ENCODE measurements around the gene TINAG. TPM values are rescaled to one million over a fixed set of nuclear protein-coding genes. Genes with fewer than 3 reads are reported as not detected.
"Not testable (repeated sequence)": the region's sequence is repeated elsewhere in the genome, so short reads cannot be mapped to it uniquely, and the experiment has no call there.

TINAG gene
- total RNA-seq, 3 donors from 2014 or later, result not detected

DNA sequence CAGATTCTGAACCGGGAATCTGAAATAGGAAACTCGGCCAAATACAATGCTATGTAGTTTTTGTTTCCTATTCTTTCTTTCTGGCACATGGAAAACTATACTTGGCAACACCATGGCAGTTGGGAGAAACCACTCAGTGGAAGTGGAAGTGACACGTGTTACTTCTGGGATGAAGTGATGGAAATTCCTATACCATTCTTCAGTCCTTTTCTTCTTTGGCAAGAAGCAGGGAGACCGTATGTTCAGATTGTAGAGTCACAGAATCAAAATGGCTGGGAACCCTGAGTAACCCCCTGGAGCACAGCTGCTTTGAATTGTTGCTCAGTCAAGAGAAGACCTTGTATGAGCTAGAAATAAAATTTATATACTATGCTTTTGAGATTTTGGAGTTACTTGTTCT is 18.8 kb upstream of the TINAG start:
- Mint-ChIP-seq H3K4me1 (ENCODE audit: low read depth) (peaks cover 2% of the 10 kb centered on the region), H3K9me3 (peaks cover 10% of the 10 kb centered on the region), H3K36me3 (ENCODE audit: insufficient read depth) (no peaks in the 10 kb centered on the region), H3K27me3 (ENCODE audit: low read depth) (no peaks in the 10 kb centered on the region), H3K4me3 (no peak overlapping the region)
- no peak for ATAC-seq
- DNase-seq, result no peak

- peaks cover 2% of the 10 kb centered on the region for H3K4me1 Mint-ChIP-seq (ENCODE audit: low read depth)
- ATAC-seq (no peak), DNase-seq (no peak)
- H3K27me3 Mint-ChIP-seq (ENCODE audit: low read depth), result no peaks in the 10 kb centered on the region
- H3K9me3 Mint-ChIP-seq, result peaks cover 10% of the 10 kb centered on the region
- H3K36me3 Mint-ChIP-seq (ENCODE audit: insufficient read depth), result no peaks in the 10 kb centered on the region
- no peak overlapping the region for H3K4me3 Mint-ChIP-seq
Measured at GRCh38 chr6:54291146-54291545, 17.1 kb upstream of the TINAG start.

- Mint-ChIP-seq H3K9me3 (peaks cover 10% of the 10 kb centered on the region), H3K4me1 (ENCODE audit: low read depth) (peaks cover 2% of the 10 kb centered on the region), H3K4me3 (no peak overlapping the region), H3K27me3 (ENCODE audit: low read depth) (no peaks in the 10 kb centered on the region), H3K36me3 (ENCODE audit: insufficient read depth) (no peaks in the 10 kb centered on the region)
- ATAC-seq, result peak; percentile 61 to 62
- no peak for DNase-seq
Measured at GRCh38 chr6:54291738-54292137, 16.5 kb upstream of the TINAG start.

- Mint-ChIP-seq H3K4me3 (no peak overlapping the region), H3K27me3 (ENCODE audit: low read depth) (no peaks in the 10 kb centered on the region)
Measured at GRCh38 chr6:54294965-54295532, 13.2 kb upstream of the TINAG start.

DNA sequence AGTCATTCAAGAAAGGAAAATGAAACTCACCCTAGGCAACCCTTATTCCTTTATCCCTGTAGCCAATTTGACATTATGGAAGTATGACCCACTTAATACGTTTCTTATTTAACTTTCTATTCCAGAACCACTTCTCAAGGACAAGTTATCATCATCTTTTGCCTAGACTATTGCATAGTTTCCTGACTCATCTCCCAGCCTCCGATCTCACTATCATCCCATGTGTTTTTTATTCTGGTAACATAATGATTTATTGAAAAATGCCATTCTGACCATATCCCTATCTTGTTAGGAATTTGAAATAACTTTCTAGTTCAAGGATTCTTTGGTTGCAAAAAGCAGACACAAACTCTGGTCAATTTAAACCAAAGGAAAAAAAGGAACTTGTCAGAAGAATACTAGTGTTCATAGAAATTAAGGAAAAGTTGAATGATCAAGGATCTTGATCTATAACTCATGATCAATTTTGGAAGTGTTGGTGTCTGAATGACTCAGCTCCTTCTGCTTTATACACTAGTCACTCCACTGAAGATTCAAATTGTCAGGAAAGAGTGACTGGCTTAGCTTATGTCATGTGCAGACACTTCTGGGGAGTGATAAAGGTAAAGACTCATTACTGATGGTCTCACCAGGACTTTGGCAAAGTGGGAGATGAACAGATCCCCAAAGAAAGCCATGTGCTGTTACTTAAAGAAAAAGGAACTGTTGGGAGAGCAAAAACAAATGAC is 8.5 kb upstream of the TINAG start:
- ATAC-seq, result no peak
- H3K36me3 Mint-ChIP-seq (ENCODE audit: insufficient read depth), result no peaks in the 10 kb centered on the region

More at GRCh38 chr6:54294965-54295532, 13.2 kb upstream of the TINAG start:
- Mint-ChIP-seq H3K36me3 (ENCODE audit: insufficient read depth) (no peaks in the 10 kb centered on the region), H3K9me3 (peaks cover 3% of the 10 kb centered on the region), H3K4me1 (ENCODE audit: low read depth) (peaks cover 2% of the 10 kb centered on the region)
- no peak for ATAC-seq
- DNase-seq, result no peak

DNA sequence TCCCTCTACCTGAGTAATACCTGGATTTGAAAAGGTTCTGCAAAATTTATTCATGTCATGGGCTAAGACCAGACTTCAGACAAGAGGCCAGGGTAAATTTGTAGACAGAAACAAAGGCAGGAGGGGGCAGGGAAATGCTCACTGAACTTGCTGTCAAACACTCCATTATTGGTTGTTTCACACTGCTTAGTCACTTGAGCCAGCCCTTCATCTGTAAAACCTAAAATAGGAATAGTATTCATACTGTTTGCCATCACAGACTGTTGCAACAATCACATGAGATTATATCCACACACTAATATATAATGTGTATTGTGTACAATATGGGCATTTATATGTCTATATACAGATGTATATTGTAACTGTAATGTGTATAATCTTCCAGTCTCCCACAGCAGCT is 6.5 kb upstream of the TINAG start:
- no peaks in the 10 kb centered on the region for H3K4me1 Mint-ChIP-seq (ENCODE audit: low read depth)
- no peaks in the 10 kb centered on the region for H3K9me3 Mint-ChIP-seq
- DNase-seq (no peak), ATAC-seq (no peak)
- H3K36me3 Mint-ChIP-seq (ENCODE audit: insufficient read depth), result no peaks in the 10 kb centered on the region
- H3K4me3 Mint-ChIP-seq, result no peak overlapping the region
- no peaks in the 10 kb centered on the region for H3K27me3 Mint-ChIP-seq (ENCODE audit: low read depth)

More for the DNA sequence above, 8.5 kb upstream of the TINAG start:
- H3K4me3 Mint-ChIP-seq, result no peak overlapping the region
- no peaks in the 10 kb centered on the region for H3K9me3 Mint-ChIP-seq
- no peak for DNase-seq
- H3K4me1 Mint-ChIP-seq (ENCODE audit: low read depth), result no peaks in the 10 kb centered on the region
- no peaks in the 10 kb centered on the region for H3K27me3 Mint-ChIP-seq (ENCODE audit: low read depth)

DNA sequence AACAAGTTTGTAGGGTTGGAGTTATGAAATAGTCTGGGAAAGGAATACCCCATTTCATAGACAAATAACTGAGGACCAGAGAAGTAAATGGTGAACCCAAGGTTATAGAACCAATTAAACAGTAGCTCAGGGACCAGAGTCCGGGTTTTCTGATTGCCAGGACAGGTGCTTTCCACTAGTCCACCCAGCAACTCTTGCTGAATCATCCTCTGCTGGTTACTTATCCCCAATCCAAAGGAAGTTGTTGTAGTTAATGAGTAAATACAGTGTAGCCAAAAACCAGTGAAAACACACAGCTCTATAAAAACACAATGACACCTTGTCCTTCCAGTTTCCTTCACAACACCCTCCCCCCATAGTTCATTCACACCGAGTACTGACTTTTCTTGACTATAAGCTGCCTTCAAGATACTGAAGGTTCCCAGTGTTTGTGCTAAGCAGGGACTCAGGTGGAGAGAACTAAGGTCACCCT is 766 bp upstream of the TINAG start:
- H3K4me1 Mint-ChIP-seq (ENCODE audit: low read depth), result no peaks in the 10 kb centered on the region
- ATAC-seq, result no peak
- DNase-seq, result no peak
- peaks cover 4% of the 10 kb centered on the region for H3K9me3 Mint-ChIP-seq
- H3K27me3 Mint-ChIP-seq (ENCODE audit: low read depth), result no peaks in the 10 kb centered on the region
- H3K36me3 Mint-ChIP-seq (ENCODE audit: insufficient read depth), result no peaks in the 10 kb centered on the region
- no peak overlapping the region for H3K4me3 Mint-ChIP-seq

- no peak for DNase-seq
- H3K27me3 Mint-ChIP-seq (ENCODE audit: low read depth), result no peaks in the 10 kb centered on the region
- no peaks in the 10 kb centered on the region for H3K4me1 Mint-ChIP-seq (ENCODE audit: low read depth)
- H3K36me3 Mint-ChIP-seq (ENCODE audit: insufficient read depth), result no peaks in the 10 kb centered on the region
- peaks cover 4% of the 10 kb centered on the region for H3K9me3 Mint-ChIP-seq
- H3K4me3 Mint-ChIP-seq, result no peak overlapping the region
- no peak for ATAC-seq
Measured at GRCh38 chr6:54308986-54309315, 710 bp downstream of the TINAG start.

DNA sequence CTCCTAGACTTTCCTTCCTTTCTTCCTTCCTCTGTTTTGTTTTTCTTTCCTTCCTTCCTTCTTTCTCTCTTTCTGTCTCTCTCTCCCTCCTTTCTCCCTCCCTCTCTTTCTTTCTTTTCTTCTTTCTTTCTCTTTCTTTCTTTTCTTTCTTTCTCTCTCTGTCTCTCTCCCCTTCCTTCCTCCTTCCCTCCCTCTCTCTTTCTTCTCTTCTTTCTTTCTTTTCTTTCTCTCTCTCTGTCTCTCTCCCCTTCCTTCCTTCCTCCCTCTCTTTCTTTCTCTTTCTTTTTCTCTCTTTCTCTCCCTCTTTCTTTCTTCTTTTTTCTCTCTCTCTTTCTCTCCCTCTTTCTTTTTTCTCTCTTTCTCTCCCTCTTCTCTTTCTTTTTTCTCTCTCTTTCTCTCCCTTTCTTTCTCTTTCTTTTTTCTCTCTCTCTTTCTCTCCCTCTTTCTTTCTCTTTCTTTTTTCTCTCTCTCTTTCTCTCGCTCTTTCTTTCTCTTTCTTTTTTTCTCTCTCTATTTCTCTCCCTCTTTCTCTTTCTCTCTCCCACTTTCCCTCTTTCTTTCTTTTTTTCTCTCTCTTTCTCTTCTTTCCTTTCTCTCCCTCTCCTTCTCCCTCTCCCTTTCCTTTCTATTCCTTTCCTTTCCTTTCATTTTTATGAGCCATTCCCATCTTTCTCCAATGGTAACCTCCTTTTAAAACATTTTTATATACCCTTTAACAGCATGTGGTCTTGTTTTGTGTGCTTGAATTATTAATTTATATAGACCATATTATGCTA is 2.3 kb downstream of the TINAG start:
- peaks cover 4% of the 10 kb centered on the region for H3K9me3 Mint-ChIP-seq
- DNase-seq, result no peak
- H3K27me3 Mint-ChIP-seq (ENCODE audit: low read depth), result no peaks in the 10 kb centered on the region
- no peak for ATAC-seq
- H3K36me3 Mint-ChIP-seq (ENCODE audit: insufficient read depth), result no peaks in the 10 kb centered on the region
- H3K4me1 Mint-ChIP-seq (ENCODE audit: low read depth), result no peaks in the 10 kb centered on the region
- no peak overlapping the region for H3K4me3 Mint-ChIP-seq

- Mint-ChIP-seq H3K27me3 (ENCODE audit: low read depth) (no peaks in the 10 kb centered on the region), H3K9me3 (peaks cover 4% of the 10 kb centered on the region), H3K36me3 (ENCODE audit: insufficient read depth) (no peaks in the 10 kb centered on the region), H3K4me3 (no peak overlapping the region), H3K4me1 (ENCODE audit: low read depth) (no peaks in the 10 kb centered on the region)
- no peak for ATAC-seq
- no peak for DNase-seq
Measured at GRCh38 chr6:54315656-54316055, 7.4 kb downstream of the TINAG start.

DNA sequence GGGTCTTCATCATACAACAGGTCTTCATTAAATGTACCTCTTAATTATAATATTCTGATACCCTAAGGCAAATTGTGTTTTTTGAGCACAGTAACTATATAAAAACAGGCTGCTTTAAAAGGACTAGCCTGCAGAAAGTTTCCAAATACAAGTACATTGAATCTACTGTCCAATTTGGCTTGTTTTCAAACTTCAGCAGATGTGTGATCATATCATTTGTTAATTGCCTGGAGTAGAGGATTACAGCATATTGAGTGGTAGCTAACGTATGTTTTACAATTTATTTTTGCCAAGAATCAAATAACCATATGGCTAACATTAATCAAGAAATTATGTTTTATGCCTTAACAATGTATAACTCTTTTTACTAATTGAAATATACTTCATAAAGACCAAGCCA is 12.6 kb downstream of the TINAG start:
- Mint-ChIP-seq H3K9me3 (no peaks in the 10 kb centered on the region), H3K4me3 (no peak overlapping the region), H3K27me3 (ENCODE audit: low read depth) (no peaks in the 10 kb centered on the region), H3K36me3 (ENCODE audit: insufficient read depth) (no peaks in the 10 kb centered on the region), H3K4me1 (ENCODE audit: low read depth) (no peaks in the 10 kb centered on the region)
- DNase-seq (no peak), ATAC-seq (no peak)

DNA sequence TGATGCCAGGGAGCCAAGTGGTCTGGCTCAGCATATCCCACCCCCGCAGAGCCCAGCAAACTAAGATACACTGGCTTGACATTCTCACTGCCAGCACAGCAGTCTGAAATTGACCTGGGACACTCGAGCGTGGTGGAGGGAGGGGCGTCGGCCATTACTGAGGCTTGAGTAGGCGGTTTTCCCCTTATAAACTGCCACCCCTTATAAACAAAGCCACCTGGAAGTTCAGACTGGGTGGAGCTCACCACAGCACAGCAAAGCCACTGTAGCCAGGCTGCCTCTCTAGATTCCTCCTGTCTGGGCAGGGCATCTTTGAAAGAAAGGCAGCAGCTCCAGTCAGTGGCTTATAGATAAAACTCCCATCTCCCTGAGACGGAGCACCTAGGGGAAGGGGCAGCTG is 19.4 kb downstream of the TINAG start:
- H3K36me3 Mint-ChIP-seq (ENCODE audit: insufficient read depth), result no peaks in the 10 kb centered on the region
- DNase-seq, result no peak
- H3K4me1 Mint-ChIP-seq (ENCODE audit: low read depth), result no peaks in the 10 kb centered on the region
- no peaks in the 10 kb centered on the region for H3K27me3 Mint-ChIP-seq (ENCODE audit: low read depth)
- peaks cover 25% of the 10 kb centered on the region for H3K9me3 Mint-ChIP-seq
- H3K4me3 Mint-ChIP-seq, result no peak overlapping the region
- no peak for ATAC-seq

DNA sequence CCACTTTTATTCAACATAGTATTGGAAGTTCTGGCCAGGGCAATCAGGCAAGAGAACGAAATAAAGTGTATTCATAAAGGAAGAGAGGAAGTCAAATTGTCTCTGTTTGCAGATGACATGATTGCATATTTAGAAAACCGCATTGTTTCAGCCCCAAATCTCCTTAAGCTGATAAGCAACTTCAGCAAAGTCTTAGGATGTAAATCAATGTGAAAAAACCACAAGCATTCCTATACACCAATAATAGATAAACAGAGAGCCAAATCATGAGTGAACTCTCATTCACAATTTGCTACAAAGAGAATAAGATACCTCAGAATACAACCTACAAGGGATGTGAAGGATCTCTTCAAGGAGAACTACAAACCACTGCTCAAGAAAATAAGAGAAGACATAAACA is 23.3 kb downstream of the TINAG start:
- H3K4me3 Mint-ChIP-seq; ATAC-seq; H3K27me3 Mint-ChIP-seq (ENCODE audit: low read depth); H3K36me3 Mint-ChIP-seq (ENCODE audit: insufficient read depth); DNase-seq; H3K4me1 Mint-ChIP-seq (ENCODE audit: low read depth): not testable (repeated sequence)
- peaks cover 32% of the 10 kb centered on the region for H3K9me3 Mint-ChIP-seq

GRCh38 chr6:54335871-54336270 is 27.6 kb downstream of the TINAG start:
- no peak for DNase-seq
- no peak overlapping the region for H3K4me3 Mint-ChIP-seq
- peaks cover 8% of the 10 kb centered on the region for H3K9me3 Mint-ChIP-seq
- no peaks in the 10 kb centered on the region for H3K36me3 Mint-ChIP-seq (ENCODE audit: insufficient read depth)
- no peaks in the 10 kb centered on the region for H3K27me3 Mint-ChIP-seq (ENCODE audit: low read depth)
- no peak for ATAC-seq
- no peaks in the 10 kb centered on the region for H3K4me1 Mint-ChIP-seq (ENCODE audit: low read depth)

DNA sequence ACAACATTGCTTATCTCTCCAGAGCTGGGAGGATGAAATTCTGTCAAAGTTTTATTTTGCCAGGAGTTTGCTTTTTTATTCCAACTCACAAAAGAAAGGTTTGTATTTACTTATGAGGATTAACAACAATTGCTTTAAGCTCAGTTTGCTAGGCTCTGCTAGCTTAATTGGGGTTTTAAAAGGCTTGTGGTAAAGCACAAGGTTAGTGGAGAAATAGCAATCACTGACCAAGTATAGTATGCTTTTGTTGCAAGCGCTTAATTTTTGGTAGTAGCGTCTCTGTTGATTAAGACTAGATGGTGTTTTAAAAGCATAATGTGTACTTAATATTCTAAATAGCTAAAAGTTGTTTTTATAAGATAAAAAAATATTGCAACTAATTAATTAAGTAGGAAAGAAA is 45.7 kb downstream of the TINAG start:
- Mint-ChIP-seq H3K27me3 (ENCODE audit: low read depth) (no peaks in the 10 kb centered on the region), H3K36me3 (ENCODE audit: insufficient read depth) (no peaks in the 10 kb centered on the region), H3K9me3 (peaks cover 3% of the 10 kb centered on the region), H3K4me3 (no peak overlapping the region), H3K4me1 (ENCODE audit: low read depth) (no peaks in the 10 kb centered on the region)
- ATAC-seq (no peak), DNase-seq (no peak)
